Tibial artery (tissue), 4 donors: Measurements from ENCODE around the gene SCN9A.

ENCODE experiments used
- DNase-seq, 2 donors: peaks; one replicate each; pipeline ENCODE4 v3.0.0-alpha.2; 2019
- H3K27ac ChIP-seq, 2 donors: fragments of 200-600 bp; sonication (generic) in 1 of 2; 1 replicate in 1 of 2; 2 replicates in 1 of 2; pipeline ENCODE4 v1.5.1; 2018 to 2019; ENCODE audit warnings: mild to moderate bottlenecking in 1 of 2
- H3K27me3 ChIP-seq, 2 donors: fragments of 200-600 bp; sonication (generic) in 1 of 2; one replicate each; pipeline versions ENCODE4 v1.5.1 to v1.6.0; 2016 to 2019
- H3K36me3 ChIP-seq, 3 donors: fragments of 200-600 bp; sonication (generic) in 2 of 3; one replicate each; pipeline ENCODE4 v1.5.1; 2016 to 2019; ENCODE audit warnings: mild to moderate bottlenecking in 2 of 3
- H3K4me1 ChIP-seq, 4 donors: fragments of 200-600 bp; sonication (generic) in 2 of 4; 1 replicate in 3 of 4; 2 replicates in 1 of 4; pipeline ENCODE4 v1.5.1; 2016 to 2019
- H3K4me3 ChIP-seq, 2 donors: fragments of 200-600 bp; sonication (generic) in 1 of 2; 1 replicate in 1 of 2; 2 replicates in 1 of 2; pipeline ENCODE4 v1.5.1; 2018 to 2019; ENCODE audit warnings: mild to moderate bottlenecking in 2 of 2
- H3K9me3 ChIP-seq, 3 donors: fragments of 200-600 bp; sonication (generic) in 1 of 3; one replicate each; pipeline ENCODE4 v1.5.1; 2016 to 2019
- intact Hi-C: fragments of 100-400 bp; cut with DNase I; formaldehyde crosslinking; loops from one replicate; pipeline ENCODE4 v1.15.0; 2023; ENCODE audit warnings: low total_unique reads
- TF ChIP-seq, protein P1 (sequence below), 2 experiments: fragments of 200-600 bp in 1 of 2; fragments of 450-650 bp in 1 of 2; IDR thresholded peaks; one replicate each; pipeline ENCODE4 v1.5.1; 2017 to 2019; ENCODE audit warnings: antibody characterized with exemption in 2 of 2, mild to moderate bottlenecking in 1 of 2, moderate library complexity in 1 of 2

SCN9A gene

DNA sequence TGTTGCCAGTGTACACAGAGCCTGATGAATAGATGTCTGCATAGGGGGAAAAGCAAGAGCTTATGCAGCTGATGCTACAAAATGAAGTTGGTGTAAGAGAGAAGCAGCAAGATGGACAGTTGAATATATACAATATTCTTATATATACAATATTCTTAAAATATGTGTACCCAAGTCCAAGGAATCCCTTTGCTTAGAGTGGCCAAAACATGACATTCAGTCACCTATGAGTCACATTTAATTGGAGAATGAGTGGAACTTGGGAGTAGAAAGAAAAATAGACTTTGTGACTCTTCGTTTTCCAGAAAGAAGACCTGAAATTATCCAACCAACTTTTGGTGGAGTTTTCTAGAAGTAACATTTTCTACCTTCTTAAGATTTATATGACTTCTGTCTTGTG lies 81.8 kb downstream of the SCN9A start:
- DNase-seq: no peak
- Histone ChIP-seq H3K36me3 (no peaks in the 10 kb centered on the region), H3K4me3 (no peak overlapping the region), H3K27me3 (no peaks in the 10 kb centered on the region), H3K4me1 (no peaks in the 10 kb centered on the region), H3K27ac (no peak overlapping the region), H3K9me3 (no peaks in the 10 kb centered on the region)
- intact Hi-C loops: no loop called here
- TF ChIP-seq, protein P1, sequence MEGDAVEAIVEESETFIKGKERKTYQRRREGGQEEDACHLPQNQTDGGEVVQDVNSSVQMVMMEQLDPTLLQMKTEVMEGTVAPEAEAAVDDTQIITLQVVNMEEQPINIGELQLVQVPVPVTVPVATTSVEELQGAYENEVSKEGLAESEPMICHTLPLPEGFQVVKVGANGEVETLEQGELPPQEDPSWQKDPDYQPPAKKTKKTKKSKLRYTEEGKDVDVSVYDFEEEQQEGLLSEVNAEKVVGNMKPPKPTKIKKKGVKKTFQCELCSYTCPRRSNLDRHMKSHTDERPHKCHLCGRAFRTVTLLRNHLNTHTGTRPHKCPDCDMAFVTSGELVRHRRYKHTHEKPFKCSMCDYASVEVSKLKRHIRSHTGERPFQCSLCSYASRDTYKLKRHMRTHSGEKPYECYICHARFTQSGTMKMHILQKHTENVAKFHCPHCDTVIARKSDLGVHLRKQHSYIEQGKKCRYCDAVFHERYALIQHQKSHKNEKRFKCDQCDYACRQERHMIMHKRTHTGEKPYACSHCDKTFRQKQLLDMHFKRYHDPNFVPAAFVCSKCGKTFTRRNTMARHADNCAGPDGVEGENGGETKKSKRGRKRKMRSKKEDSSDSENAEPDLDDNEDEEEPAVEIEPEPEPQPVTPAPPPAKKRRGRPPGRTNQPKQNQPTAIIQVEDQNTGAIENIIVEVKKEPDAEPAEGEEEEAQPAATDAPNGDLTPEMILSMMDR (IDR thresholded peaks at IDR 0.05): no peak

- intact Hi-C loops: no loop called here
- DNase-seq: no peak
- Histone ChIP-seq H3K4me3 (no peak overlapping the region), H3K27me3 (no peaks in the 10 kb centered on the region), H3K36me3 (no peaks in the 10 kb centered on the region), H3K4me1 (no peaks in the 10 kb centered on the region), H3K27ac (no peak overlapping the region), H3K9me3 (no peaks in the 10 kb centered on the region)
- TF ChIP-seq, protein P1 (IDR thresholded peaks at IDR 0.05): no peak
These were observed 90.5 kb downstream of the SCN9A start for GRCh38 chr2:166285215-166285614.

DNA sequence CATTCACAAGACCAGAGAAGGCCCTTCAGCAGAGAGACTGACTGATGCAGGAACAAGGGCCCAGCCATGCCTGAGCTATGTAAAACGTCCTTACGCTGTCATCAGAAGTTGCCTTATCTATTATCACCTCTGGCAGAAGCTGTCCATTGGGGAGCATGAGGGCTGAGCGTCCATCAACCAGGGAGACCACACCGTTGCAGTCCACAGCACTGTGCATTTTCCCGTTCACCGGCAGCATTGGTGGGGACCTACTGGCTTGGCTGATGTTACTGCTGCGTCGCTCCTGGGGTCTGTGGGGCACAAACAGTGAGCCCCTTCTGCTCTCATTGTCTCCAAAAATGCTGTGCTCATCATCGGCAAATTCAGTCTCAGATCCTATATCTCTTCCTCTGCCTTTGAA lies 91.4 kb downstream of the SCN9A start:
- TF ChIP-seq, protein P1 (IDR thresholded peaks at IDR 0.05): no peak
- no peaks in the 10 kb centered on the region for H3K36me3 ChIP-seq
- no peaks in the 10 kb centered on the region for H3K27me3 ChIP-seq
- peak in 1 of 2 donors; percentile 50 for DNase-seq
- H3K9me3 ChIP-seq: no peaks in the 10 kb centered on the region
- H3K4me3 ChIP-seq: no peak overlapping the region
- H3K4me1 ChIP-seq: no peaks in the 10 kb centered on the region
- intact Hi-C loops: no loop called here
- no peak overlapping the region for H3K27ac ChIP-seq

- no peaks in the 10 kb centered on the region for H3K9me3 ChIP-seq
- H3K4me3 ChIP-seq: no peak overlapping the region
- intact Hi-C loops: no loop called here
- H3K27me3 ChIP-seq: no peaks in the 10 kb centered on the region
- H3K36me3 ChIP-seq: no peaks in the 10 kb centered on the region
- TF ChIP-seq, protein P1 (IDR thresholded peaks at IDR 0.05): no peak
- no peak overlapping the region for H3K27ac ChIP-seq
- no peak for DNase-seq
- H3K4me1 ChIP-seq: no peaks in the 10 kb centered on the region
These were observed 93.6 kb downstream of the SCN9A start for GRCh38 chr2:166282154-166282553.

- Histone ChIP-seq H3K36me3 (no peaks in the 10 kb centered on the region), H3K9me3 (no peaks in the 10 kb centered on the region), H3K27ac (no peak overlapping the region), H3K4me3 (no peak overlapping the region), H3K4me1 (no peaks in the 10 kb centered on the region), H3K27me3 (no peaks in the 10 kb centered on the region)
- DNase-seq: no peak
- intact Hi-C loops: no loop called here
- TF ChIP-seq, protein P1 (IDR thresholded peaks at IDR 0.05): no peak
These were observed 96.9 kb downstream of the SCN9A start for GRCh38 chr2:166278856-166279255.

DNA sequence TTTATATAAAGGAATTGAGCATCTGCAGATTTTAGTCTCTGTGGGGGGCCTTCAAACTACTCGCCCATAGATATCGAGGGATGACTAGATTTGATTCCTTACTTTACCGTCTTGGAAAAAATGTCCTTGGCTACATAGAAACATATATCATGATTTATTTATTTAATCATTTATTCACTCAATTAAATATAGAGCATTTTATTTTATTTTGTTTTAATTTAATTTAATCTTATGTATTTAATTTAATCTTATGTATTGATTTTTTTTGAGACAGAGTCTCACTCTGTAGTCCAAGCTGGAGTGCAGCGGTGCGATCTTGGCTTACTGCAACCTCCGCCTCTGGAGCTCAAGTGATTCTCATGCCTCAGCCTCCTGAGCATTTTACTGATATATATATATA lies 105.4 kb downstream of the SCN9A start:
- no peak for DNase-seq
- Histone ChIP-seq H3K4me1 (no peaks in the 10 kb centered on the region), H3K27ac (no peak overlapping the region), H3K4me3 (no peak overlapping the region), H3K36me3 (no peaks in the 10 kb centered on the region), H3K27me3 (no peaks in the 10 kb centered on the region), H3K9me3 (no peaks in the 10 kb centered on the region)
- intact Hi-C loops: no loop called here
- TF ChIP-seq, protein P1 (IDR thresholded peaks at IDR 0.05): no peak
